Measurements from ENCODE around the gene USP30.

GRCh38 chr12:109125791-109126190 is 73.4 kb downstream of the USP30 start:
- TF ChIP-seq EZH2 (IDR thresholded peaks at IDR 0.05) (no peak), EZH2phosphoT487 (IDR thresholded peaks at IDR 0.05) (no peak)

Measured in neural progenitor cell (in vitro differentiated cells).